ENCODE results near the gene ANAPC13. TPM values are rescaled to one million over a fixed set of nuclear protein-coding genes. Genes with fewer than 3 reads are reported as not detected.

Gene ANAPC13
- total RNA-seq, 1 donor from 2014 or later, result 71.8 TPM

DNA sequence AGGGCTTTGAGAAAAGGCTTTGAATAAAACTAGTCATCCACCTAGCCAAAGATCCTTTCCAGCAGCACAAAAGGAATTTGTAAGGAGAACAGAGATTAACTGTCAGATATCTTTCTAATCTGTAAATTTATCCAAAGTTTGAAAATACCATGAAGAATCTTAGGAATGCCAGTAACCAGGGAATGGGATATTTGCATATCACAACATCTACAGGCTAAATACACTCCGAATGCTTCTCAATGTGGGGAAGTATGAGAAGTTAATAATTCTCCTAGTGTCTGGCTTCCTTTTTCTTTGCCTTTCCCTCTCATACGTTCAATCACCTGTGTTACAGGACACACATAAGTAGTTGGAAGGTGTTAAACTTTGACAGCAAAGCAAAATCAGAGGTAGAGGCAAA lies 7.8 kb downstream of the ANAPC13 start:
- TF ChIP-seq, protein P1, sequence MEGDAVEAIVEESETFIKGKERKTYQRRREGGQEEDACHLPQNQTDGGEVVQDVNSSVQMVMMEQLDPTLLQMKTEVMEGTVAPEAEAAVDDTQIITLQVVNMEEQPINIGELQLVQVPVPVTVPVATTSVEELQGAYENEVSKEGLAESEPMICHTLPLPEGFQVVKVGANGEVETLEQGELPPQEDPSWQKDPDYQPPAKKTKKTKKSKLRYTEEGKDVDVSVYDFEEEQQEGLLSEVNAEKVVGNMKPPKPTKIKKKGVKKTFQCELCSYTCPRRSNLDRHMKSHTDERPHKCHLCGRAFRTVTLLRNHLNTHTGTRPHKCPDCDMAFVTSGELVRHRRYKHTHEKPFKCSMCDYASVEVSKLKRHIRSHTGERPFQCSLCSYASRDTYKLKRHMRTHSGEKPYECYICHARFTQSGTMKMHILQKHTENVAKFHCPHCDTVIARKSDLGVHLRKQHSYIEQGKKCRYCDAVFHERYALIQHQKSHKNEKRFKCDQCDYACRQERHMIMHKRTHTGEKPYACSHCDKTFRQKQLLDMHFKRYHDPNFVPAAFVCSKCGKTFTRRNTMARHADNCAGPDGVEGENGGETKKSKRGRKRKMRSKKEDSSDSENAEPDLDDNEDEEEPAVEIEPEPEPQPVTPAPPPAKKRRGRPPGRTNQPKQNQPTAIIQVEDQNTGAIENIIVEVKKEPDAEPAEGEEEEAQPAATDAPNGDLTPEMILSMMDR (conservative IDR thresholded peaks at IDR 0.05), result no peak
- no peak for DNase-seq (ENCODE audit: low read depth, low spot score)
- no peaks in the 10 kb centered on the region for H3K27me3 Mint-ChIP-seq (ENCODE audit: low read depth)
- H3K27ac Mint-ChIP-seq (ENCODE audit: unreplicated experiment), result no peak overlapping the region
- H3K36me3 Mint-ChIP-seq (ENCODE audit: low read depth), result peaks cover 9% of the 10 kb centered on the region
- H3K9me3 Mint-ChIP-seq, result no peaks in the 10 kb centered on the region
- peaks cover 5% of the 10 kb centered on the region for H3K4me1 Mint-ChIP-seq
- no peak overlapping the region for H3K4me3 Mint-ChIP-seq

DNA sequence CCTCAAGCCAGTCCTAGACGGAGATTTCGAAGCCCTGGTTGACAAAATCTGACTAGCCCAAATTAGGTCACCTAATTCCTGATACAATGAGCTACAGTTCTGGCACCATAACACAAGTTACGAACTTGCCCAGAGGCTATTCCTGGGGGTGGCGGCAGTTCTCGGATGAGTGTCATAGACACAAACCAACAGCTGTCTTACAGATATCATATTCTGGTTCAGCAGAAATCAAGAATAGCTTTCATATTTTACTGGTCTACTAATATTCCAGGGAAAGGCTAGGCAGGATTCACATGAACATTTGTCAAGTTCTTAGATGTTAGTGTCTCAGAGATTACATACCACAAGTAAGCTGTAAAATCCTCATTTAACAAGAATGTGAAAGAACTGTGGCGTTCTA lies 8.8 kb downstream of the ANAPC13 start:
- H3K27me3 Mint-ChIP-seq (ENCODE audit: low read depth), result no peaks in the 10 kb centered on the region
- peaks cover 5% of the 10 kb centered on the region for H3K36me3 Mint-ChIP-seq (ENCODE audit: low read depth)
- H3K9me3 Mint-ChIP-seq, result no peaks in the 10 kb centered on the region
- no peak for DNase-seq (ENCODE audit: low read depth, low spot score)
- TF ChIP-seq, protein P1 (conservative IDR thresholded peaks at IDR 0.05), result no peak
- H3K4me1 Mint-ChIP-seq, result peaks cover 5% of the 10 kb centered on the region
- peak overlapping the region; percentile 45 for H3K27ac Mint-ChIP-seq (ENCODE audit: unreplicated experiment)
- H3K4me3 Mint-ChIP-seq, result no peak overlapping the region

DNA sequence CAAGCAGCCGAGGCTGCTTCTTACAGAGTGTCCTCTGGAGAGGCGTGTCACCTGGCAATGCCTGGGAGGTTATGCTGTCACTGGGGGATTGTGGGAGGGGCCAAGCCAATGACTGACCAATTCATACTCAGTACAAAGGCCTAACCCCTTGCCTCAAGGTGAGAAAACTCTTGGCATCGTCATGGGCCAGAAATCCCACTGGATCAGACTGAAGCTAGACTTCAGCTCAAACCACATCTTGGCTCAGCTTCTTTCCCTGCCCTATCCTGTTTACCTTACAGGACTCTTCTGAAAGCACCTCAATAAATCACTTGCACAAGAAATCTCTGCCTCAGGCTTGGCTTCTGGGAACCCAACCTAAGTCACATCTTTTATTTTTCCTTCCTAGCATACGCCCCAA lies 9.5 kb downstream of the ANAPC13 start:
- TF ChIP-seq, protein P1 (conservative IDR thresholded peaks at IDR 0.05), result no peak
- Mint-ChIP-seq H3K36me3 (ENCODE audit: low read depth) (peaks cover 4% of the 10 kb centered on the region), H3K27ac (ENCODE audit: unreplicated experiment) (peak overlapping the region; percentile 45), H3K9me3 (no peaks in the 10 kb centered on the region), H3K4me3 (no peak overlapping the region), H3K27me3 (ENCODE audit: low read depth) (no peaks in the 10 kb centered on the region), H3K4me1 (peaks cover 5% of the 10 kb centered on the region)
- no peak for DNase-seq (ENCODE audit: low read depth, low spot score)

DNA sequence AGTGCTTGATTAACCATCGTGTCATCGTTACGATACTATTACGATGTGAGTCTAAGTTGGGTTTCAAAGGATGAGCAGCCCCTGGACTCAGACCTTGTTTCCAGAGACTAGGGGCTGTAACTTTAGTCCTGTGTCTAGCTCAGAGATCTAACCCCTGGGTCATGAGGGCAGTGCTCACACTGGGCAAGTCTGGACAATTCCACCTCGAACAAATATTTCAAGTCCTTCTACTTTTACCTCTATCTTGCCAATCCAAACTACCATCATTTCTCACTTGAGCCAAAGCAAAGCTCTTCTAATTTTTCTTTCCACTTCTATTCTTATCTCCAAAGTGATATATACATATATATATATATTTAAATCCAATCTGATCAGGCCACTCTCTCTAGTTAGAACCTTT lies 10.8 kb downstream of the ANAPC13 start:
- Mint-ChIP-seq H3K27me3 (ENCODE audit: low read depth) (no peaks in the 10 kb centered on the region), H3K9me3 (no peaks in the 10 kb centered on the region), H3K27ac (ENCODE audit: unreplicated experiment) (no peak overlapping the region), H3K36me3 (ENCODE audit: low read depth) (peaks cover 3% of the 10 kb centered on the region), H3K4me3 (no peak overlapping the region), H3K4me1 (peaks cover 5% of the 10 kb centered on the region)
- TF ChIP-seq, protein P1 (conservative IDR thresholded peaks at IDR 0.05), result no peak
- no peak for DNase-seq (ENCODE audit: low read depth, low spot score)

DNA sequence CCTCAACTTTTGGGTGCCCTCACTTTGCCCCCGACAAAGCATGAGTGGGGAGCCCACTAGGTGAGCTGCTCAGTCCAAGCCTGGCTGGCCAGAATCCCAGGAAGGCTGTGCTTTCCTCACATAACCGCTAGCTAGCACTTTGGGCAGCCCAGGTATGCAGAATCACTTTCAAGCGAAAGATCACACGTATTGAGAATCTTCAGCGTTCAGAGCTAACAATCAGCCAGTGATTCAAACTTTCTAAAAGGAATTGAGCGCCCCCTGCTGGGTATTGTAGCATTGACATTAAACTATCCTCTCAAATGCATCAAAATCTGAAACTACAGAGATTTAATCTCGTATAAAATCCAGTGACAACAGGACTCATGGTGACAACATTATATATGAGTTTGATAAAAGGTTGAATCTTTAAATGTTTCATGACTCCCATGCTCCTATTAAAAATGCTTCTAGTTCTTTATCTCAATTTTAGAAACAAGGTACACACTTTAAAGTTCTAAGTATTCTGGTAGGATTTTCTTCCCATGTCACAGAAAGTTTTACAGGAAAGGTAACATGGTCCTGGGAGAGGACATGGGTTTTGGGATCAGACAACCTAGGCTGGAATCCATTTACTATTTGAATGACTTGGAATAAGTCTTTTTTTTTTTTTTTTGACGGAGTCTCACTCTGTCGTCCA lies 11.8 kb downstream of the ANAPC13 start:
- TF ChIP-seq, protein P1 (conservative IDR thresholded peaks at IDR 0.05), result peak; percentile 91
- no peaks in the 10 kb centered on the region for H3K36me3 Mint-ChIP-seq (ENCODE audit: low read depth)

More for the DNA sequence above, 11.8 kb downstream of the ANAPC13 start:
- peak; percentile 92 for DNase-seq (ENCODE audit: low read depth, low spot score)
- Mint-ChIP-seq H3K27me3 (ENCODE audit: low read depth) (no peaks in the 10 kb centered on the region), H3K4me3 (no peak overlapping the region), H3K9me3 (no peaks in the 10 kb centered on the region), H3K27ac (ENCODE audit: unreplicated experiment) (no peak overlapping the region), H3K4me1 (peaks cover 5% of the 10 kb centered on the region)
